Tibial nerve (tissue), 4 donors: Measurements from ENCODE around the gene PTTG1. TPM values are rescaled to one million over a fixed set of nuclear protein-coding genes. Genes with fewer than 3 reads are reported as not detected.
A peak's percentile ranks its signal among the peaks of the same experiment; 100 is the strongest.

Experiments used
- DNase-seq, 2 donors: peaks; one replicate each; pipeline ENCODE4 v3.0.0-alpha.2; 2019; ENCODE audit warnings: low spot score in 2 of 2
- H3K27ac ChIP-seq, 4 donors: fragments of 200-600 bp; sonication (generic) in 3 of 4; one replicate each; pipeline ENCODE4 v1.5.1; 2017 to 2019; ENCODE audit warnings: mild to moderate bottlenecking in 1 of 4
- H3K27me3 ChIP-seq, 2 donors: fragments of 200-600 bp; sonication (generic) in 1 of 2; one replicate each; pipeline versions ENCODE4 v1.5.1 to v1.6.0; 2017 to 2019
- H3K36me3 ChIP-seq, 3 donors: fragments of 200-600 bp; sonication (generic); one replicate each; pipeline ENCODE4 v1.5.1; 2018 to 2019
- H3K4me1 ChIP-seq, 4 donors: fragments of 200-600 bp; sonication (generic) in 3 of 4; one replicate each; pipeline ENCODE4 v1.5.1; 2017 to 2019
- H3K4me3 ChIP-seq, 4 donors: fragments of 200-600 bp; sonication (generic) in 3 of 4; one replicate each; pipeline ENCODE4 v1.5.1; 2017 to 2019; ENCODE audit warnings: mild to moderate bottlenecking in 1 of 4, moderate library complexity in 1 of 4
- H3K9me3 ChIP-seq, 4 donors: fragments of 200-600 bp; sonication (generic) in 3 of 4; one replicate each; pipeline ENCODE4 v1.5.1; 2017 to 2019
- CTCF ChIP-seq, 5 experiments: fragments of 200-600 bp in 3 of 5; fragments of 450-650 bp in 2 of 5; sonication (generic) in 3 of 5; IDR thresholded peaks; one replicate each; pipeline ENCODE4 v1.5.1; 2016 to 2019; ENCODE audit warnings: antibody characterized with exemption in 5 of 5, mild to moderate bottlenecking in 3 of 5, moderate library complexity in 2 of 5
- EP300 ChIP-seq, 2 donors: sonication (generic); formaldehyde crosslinking; IDR thresholded peaks; one replicate each; pipeline ENCODE4 v1.6.1; 2017; ENCODE audit warnings: antibody characterized with exemption in 2 of 2, mild to moderate bottlenecking in 1 of 2
- POLR2A ChIP-seq, 2 donors: fragments of 450-650 bp; IDR thresholded peaks; one replicate each; pipeline ENCODE4 v1.6.1; 2017; ENCODE audit warnings: antibody characterized with exemption in 2 of 2, mild to moderate bottlenecking in 2 of 2, moderate library complexity in 2 of 2
- WGBS, 2 donors: methylation state at CpG; one replicate each; pipeline ENCODE4 v1.1.5; 2018; 5-methylcytosine and 5-hydroxymethylcytosine counted together
- total RNA-seq, 4 donors: library from RNA; depleted of rRNA; stranded (reverse); fragments of >200 nt; gene quantifications; one replicate each; pipeline ENCODE4 v1.1.0, GENCODE V29; 2016

PTTG1 gene
- total RNA-seq, 4 donors from 2014 or later = 3.7 to 11.1 (median 6.8) TPM

- H3K4me3 ChIP-seq = peak overlapping the region; percentile 57 to 94 (median 76)
- no peaks in the 10 kb centered on the region for H3K27me3 ChIP-seq
- H3K9me3 ChIP-seq = no peaks in the 10 kb centered on the region
- no peak for DNase-seq
- H3K27ac ChIP-seq = peak overlapping the region in 2 of 4 donors; percentile 82 to 85
- peaks cover 0 to 54% (median 10%) of the 10 kb centered on the region in 3 donors for H3K36me3 ChIP-seq
- WGBS, 2 donors = 25 to 27% methylated on average over 4 of the region's 4 CpGs
- peaks cover 0 to 34% (median 4%) of the 10 kb centered on the region in 4 donors for H3K4me1 ChIP-seq
- TF ChIP-seq EP300 (IDR thresholded peaks at IDR 0.05) = no peak
- no peak for TF ChIP-seq CTCF (IDR thresholded peaks at IDR 0.05)
- no peak for TF ChIP-seq POLR2A (IDR thresholded peaks at IDR 0.05)
These were observed 22.8 kb upstream of the PTTG1 start for GRCh38 chr5:160398806-160399205.

- no peak for TF ChIP-seq CTCF (IDR thresholded peaks at IDR 0.05)
- TF ChIP-seq EP300 (IDR thresholded peaks at IDR 0.05) = peak; percentile 81 to 99
- peak; percentile 93 to 97 for TF ChIP-seq POLR2A (IDR thresholded peaks at IDR 0.05)
- H3K4me3 ChIP-seq = peak within 1 kb of the TSS; percentile 57 to 94 (median 76)
- peak within 1 kb of the TSS; percentile 65 to 91 (median 84) for H3K27ac ChIP-seq
- peaks cover 0 to 30% (median 4%) of the 10 kb centered on the region in 4 donors for H3K4me1 ChIP-seq
- WGBS, 2 donors = 1% methylated on average over 41 of the region's 41 CpGs
- peaks cover 0 to 54% (median 13%) of the 10 kb centered on the region in 3 donors for H3K36me3 ChIP-seq
- DNase-seq = peak; percentile 80 to 81
- H3K9me3 ChIP-seq = no peaks in the 10 kb centered on the region
- no peaks in the 10 kb centered on the region for H3K27me3 ChIP-seq
These were observed 22.0 kb upstream of the PTTG1 start, which contains the start of gene FAM200C for GRCh38 chr5:160399402-160400353. Gene FAM200C (minus strand): TSS chr5:160400054. CDS start chr5:160395490, 4,564 bp downstream.

GRCh38 chr5:160418561-160419457 lies 2.8 kb upstream of the PTTG1 start, which contains the start of gene SLU7:
Gene SLU7 (minus strand): TSS chr5:160419081. CDS start chr5:160415294, 3,787 bp downstream.
- Histone ChIP-seq H3K27me3 (no peaks in the 10 kb centered on the region), H3K36me3 (peaks cover 0 to 17% (median 0%) of the 10 kb centered on the region in 3 donors), H3K9me3 (no peaks in the 10 kb centered on the region), H3K4me3 (peak within 1 kb of the TSS; percentile 51 to 90 (median 82)), H3K27ac (peak within 1 kb of the TSS; percentile 87 to 95 (median 92)), H3K4me1 (peaks cover 0 to 54% (median 23%) of the 10 kb centered on the region in 4 donors)
- WGBS, 2 donors = 0 to 1% methylated on average over 48 of the region's 48 CpGs
- peak; percentile 86 to 88 for DNase-seq
- TF ChIP-seq CTCF (IDR thresholded peaks at IDR 0.05) = peak in 1 of 5 experiments; percentile 18
- TF ChIP-seq POLR2A (IDR thresholded peaks at IDR 0.05) = peak; percentile 71 to 80
- TF ChIP-seq EP300 (IDR thresholded peaks at IDR 0.05) = peak; percentile 94 to 95

GRCh38 chr5:160419458-160420330 lies 2.0 kb upstream of the PTTG1 start:
- no peak for DNase-seq
- 40% methylated on average over 11 of the region's 11 CpGs for WGBS, 2 donors
- no peaks in the 10 kb centered on the region for H3K9me3 ChIP-seq

More at GRCh38 chr5:160419458-160420330, 2.0 kb upstream of the PTTG1 start:
- no peak for TF ChIP-seq POLR2A (IDR thresholded peaks at IDR 0.05)
- TF ChIP-seq CTCF (IDR thresholded peaks at IDR 0.05) = no peak
- TF ChIP-seq EP300 (IDR thresholded peaks at IDR 0.05) = no peak
- Histone ChIP-seq H3K36me3 (peaks cover 0 to 8% (median 0%) of the 10 kb centered on the region in 3 donors), H3K4me1 (peaks cover 0 to 54% (median 23%) of the 10 kb centered on the region in 4 donors), H3K4me3 (peak overlapping the region; percentile 51 to 90 (median 82)), H3K27me3 (no peaks in the 10 kb centered on the region), H3K27ac (peak overlapping the region; percentile 87 to 95 (median 92))
